Neural progenitor cell (in vitro differentiated cells): Measurements from ENCODE around the gene CWH43. TPM values are rescaled to one million over a fixed set of nuclear protein-coding genes. Genes with fewer than 3 reads are reported as not detected.

Experiments
- small RNA-seq: library from RNA; depleted of rRNA; stranded (forward); fragments of <200 nt; gene quantifications from one replicate; pipeline ENCODE3, GENCODE V24; 2015
- total RNA-seq: library from RNA; depleted of rRNA; stranded (reverse); fragments of >200 nt; gene quantifications from 2 replicates; pipeline ENCODE4 v1.2.3, GENCODE V29; 2015; ENCODE audit warnings: low replicate concordance

CWH43 gene
- total RNA-seq, 1 donor from 2014 or later = not detected

Small RNA genes lying within 50 kb of the gene (small RNA-seq; reads per million reads assigned to genes)
- not detected for gene AC020593.1

Other genes with a start within 250 kb of the CWH43 start
- gene FRYL, start 206.0 kb upstream of the CWH43 start, total RNA-seq = 62.8 and 70.5 TPM in 2 replicates
- gene OCIAD1, start 155.2 kb upstream of the CWH43 start, total RNA-seq = 162 and 260 TPM in 2 replicates
- 25.0 and 28.8 TPM in 2 replicates for gene OCIAD2, start 79.5 kb upstream of the CWH43 start, total RNA-seq